SIG-M5 treated with dmso at 0.1 percent for 504 hours (cell line): ENCODE measurements around the gene SPNS3.
A peak's percentile ranks its signal among the peaks of the same experiment; 100 is the strongest.

ENCODE experiments used
- DNase-seq: peaks from one replicate; lab custom pipeline; 2025; ENCODE audit not compliant: unreplicated experiment; lab: John Stamatoyannopoulos, UW

The SPNS3 gene

GRCh38 chr17:4465786-4466185 is 32.0 kb downstream of the SPNS3 start:
- no peak for DNase-seq

GRCh38 chr17:4467287-4467686 is 33.5 kb downstream of the SPNS3 start:
- no peak for DNase-seq

- no peak for DNase-seq
Measured at GRCh38 chr17:4469552-4469951, 35.8 kb downstream of the SPNS3 start.

- DNase-seq, result no peak
Measured at GRCh38 chr17:4472286-4472685, 38.5 kb downstream of the SPNS3 start.

- DNase-seq, result no peak
Measured at GRCh38 chr17:4474093-4474492, 40.4 kb downstream of the SPNS3 start.

GRCh38 chr17:4475001-4475400 is 41.3 kb downstream of the SPNS3 start:
- no peak for DNase-seq

GRCh38 chr17:4475463-4475862 is 41.7 kb downstream of the SPNS3 start:
- DNase-seq, result no peak

GRCh38 chr17:4476017-4476416 is 42.3 kb downstream of the SPNS3 start:
- no peak for DNase-seq

- DNase-seq, result peak; percentile 9
Measured at GRCh38 chr17:4476511-4477070, 42.9 kb downstream of the SPNS3 start.

- DNase-seq, result no peak
Measured at GRCh38 chr17:4477255-4477791, 43.6 kb downstream of the SPNS3 start.

GRCh38 chr17:4478318-4478830 is 44.6 kb downstream of the SPNS3 start:
- DNase-seq, result no peak

- DNase-seq, result no peak
Measured at GRCh38 chr17:4479340-4479981, 45.7 kb downstream of the SPNS3 start.

GRCh38 chr17:4479982-4480751 is 46.4 kb downstream of the SPNS3 start:
- no peak for DNase-seq

GRCh38 chr17:4480929-4481898 is 47.5 kb downstream of the SPNS3 start:
- DNase-seq, result peak; percentile 51

GRCh38 chr17:4482338-4483011 is 48.7 kb downstream of the SPNS3 start:
- DNase-seq, result no peak

GRCh38 chr17:4483012-4483840 is 49.5 kb downstream of the SPNS3 start:
- peak; percentile 21 for DNase-seq

GRCh38 chr17:4485676-4486646 is 52.2 kb downstream of the SPNS3 start:
- DNase-seq, result no peak

GRCh38 chr17:4487296-4487695 is 53.6 kb downstream of the SPNS3 start:
- no peak for DNase-seq
